H1 (cell line): ENCODE data around the gene GAK. TPM values are rescaled to one million over a fixed set of nuclear protein-coding genes. Genes with fewer than 3 reads are reported as not detected.

ENCODE experiments used
- CTCF ChIA-PET: fragments of 300-600 bp; sonication (Branson Sonifier 250); formaldehyde crosslinking; loops from one replicate; lab custom pipeline; 2021; ENCODE audit not compliant: partially characterized antibody; lab: Charles Lee
- POLR2A ChIA-PET: fragments of 300-600 bp; sonication (Branson Sonifier 250); formaldehyde crosslinking; loops from one replicate; lab custom pipeline; 2021; ENCODE audit warnings: inconsistent platforms; ENCODE audit not compliant: partially characterized antibody; lab: Charles Lee
- DNase-seq, 2 experiments: peaks; one replicate each; pipeline versions ENCODE4 v3.0.0 to v3.0.0-alpha.2; 2010 to 2022; ENCODE audit warnings: low spot score in 2 of 2, low read depth in 1 of 2, mixed read lengths in 1 of 2
- FAIRE-seq: peaks from 2 replicates; lab custom pipeline; 2011; peaks lifted over from hg19 to GRCh38; lab: Jason Lieb, UNC
- H2AFZ ChIP-seq: 2 replicates; pipeline ENCODE4 v1.8.1; 2012; ENCODE audit warnings: low read length, inconsistent platforms
- H2AK5ac ChIP-seq: 2 replicates; pipeline ENCODE4 v1.6.1; 2013; ENCODE audit warnings: low read depth, low read length
- H2BK120ac ChIP-seq: replicated peaks from 2 replicates; pipeline ENCODE3; 2013; ENCODE audit warnings: low read depth, low read length, inconsistent platforms
- H2BK12ac ChIP-seq: 2 replicates; pipeline ENCODE4 v1.6.1; 2013; ENCODE audit warnings: low read depth, low read length
- H2BK15ac ChIP-seq: 2 replicates; pipeline ENCODE4 v1.6.1; 2013; ENCODE audit warnings: low read length
- H2BK20ac ChIP-seq: 2 replicates; pipeline ENCODE4 v1.6.1; 2013; ENCODE audit warnings: low read length
- H2BK5ac ChIP-seq: 2 replicates; pipeline ENCODE4 v1.6.1; 2013; ENCODE audit warnings: low read depth, low read length
- H3K14ac ChIP-seq: 2 replicates; pipeline ENCODE4 v1.6.1; 2013; ENCODE audit warnings: inconsistent platforms; ENCODE audit not compliant: insufficient read length
- H3K18ac ChIP-seq: 2 replicates; pipeline ENCODE4 v1.6.1; 2013; ENCODE audit warnings: low read length; ENCODE audit errors: extremely low read depth
- H3K23ac ChIP-seq: 2 replicates; pipeline ENCODE4 v1.6.1; 2013; ENCODE audit warnings: inconsistent platforms; ENCODE audit not compliant: insufficient read length
- H3K23me2 ChIP-seq: 2 replicates; pipeline ENCODE4 v1.6.1; 2013; ENCODE audit warnings: low read depth, low read length
- H3K27ac ChIP-seq: 2 replicates; pipeline ENCODE4 v1.6.1; 2011; ENCODE audit warnings: low read depth, low read length, inconsistent platforms
- H3K27me3 ChIP-seq, 4 experiments: replicated peaks in 1 of 4; 1 replicate in 1 of 4; 2 replicates in 3 of 4; pipeline versions ENCODE4 v1.6.1 to v1.8.1; 2011 to 2013; ENCODE audit warnings: low read length in 3 of 4, mild to moderate bottlenecking in 3 of 4, inconsistent platforms in 2 of 4, mixed read lengths in 2 of 4, moderate library complexity in 1 of 4; ENCODE audit not compliant: control insufficient read depth in 3 of 4, insufficient read depth in 3 of 4; ENCODE audit errors: extremely low read depth in 1 of 4
- H3K36me3 ChIP-seq, 4 experiments: 2 replicates each; pipeline versions ENCODE4 v1.6.1 to v1.8.1; 2011 to 2013; ENCODE audit warnings: mild to moderate bottlenecking in 4 of 4, low read length in 3 of 4, moderate library complexity in 2 of 4, control low read depth in 1 of 4, inconsistent platforms in 1 of 4; ENCODE audit not compliant: insufficient read depth in 4 of 4, control insufficient read depth in 2 of 4
- H3K4ac ChIP-seq: replicated peaks from 2 replicates; pipeline ENCODE3; 2013; ENCODE audit warnings: low read length, low read depth, mixed read lengths, inconsistent platforms; ENCODE audit not compliant: insufficient read length
- H3K4me1 ChIP-seq, 4 experiments: replicated peaks in 1 of 4; 1 replicate in 1 of 4; 2 replicates in 3 of 4; pipeline versions ENCODE4 v1.6.1 to v1.8.1; 2011 to 2013; ENCODE audit warnings: low read length in 3 of 4, inconsistent platforms in 2 of 4, mixed read lengths in 1 of 4; ENCODE audit not compliant: insufficient read depth in 4 of 4, control insufficient read depth in 3 of 4
- H3K4me2 ChIP-seq, 2 experiments: 2 replicates each; pipeline versions ENCODE4 v1.6.1 to v1.8.1; 2011 to 2013; ENCODE audit warnings: low read depth in 2 of 2, low read length in 2 of 2, control low read depth in 1 of 2, inconsistent platforms in 1 of 2, mild to moderate bottlenecking in 1 of 2; ENCODE audit not compliant: insufficient read depth in 1 of 2
- H3K4me3 ChIP-seq, 4 experiments: fragments of 200-600, 300-600 bp in 1 of 4; sonication (generic), shearing (Covaris generic), sonication (Bioruptor Twin) in 1 of 4; 2 replicates each; pipeline versions ENCODE4 v1.5.1 to v1.8.1; 2011 to 2016; ENCODE audit warnings: low read length in 4 of 4, low read depth in 3 of 4, control low read depth in 2 of 4, inconsistent platforms in 2 of 4, mild to moderate bottlenecking in 2 of 4, mixed read lengths in 1 of 4, moderate library complexity in 1 of 4; ENCODE audit not compliant: insufficient read depth in 2 of 4; ENCODE audit errors: extremely low read depth in 1 of 4
- H3K56ac ChIP-seq: replicated peaks from 2 replicates; pipeline ENCODE3; 2013; ENCODE audit warnings: low read depth, mild to moderate bottlenecking, mixed read lengths, low read length, inconsistent platforms; ENCODE audit not compliant: insufficient read length
- H3K79me1 ChIP-seq: 2 replicates; pipeline ENCODE4 v1.6.1; 2013; ENCODE audit warnings: low read depth, low read length, control low read depth
- H3K79me2 ChIP-seq, 2 experiments: 2 replicates each; pipeline versions ENCODE4 v1.6.1 to v1.8.1; 2012 to 2013; ENCODE audit warnings: low read length in 2 of 2, mild to moderate bottlenecking in 2 of 2, inconsistent platforms in 1 of 2; ENCODE audit not compliant: insufficient read depth in 2 of 2, control insufficient read depth in 1 of 2
- H3K9ac ChIP-seq, 4 experiments: replicated peaks in 1 of 4; 1 replicate in 1 of 4; 2 replicates in 3 of 4; pipeline versions ENCODE4 v1.6.1 to v1.8.1; 2011 to 2013; ENCODE audit warnings: low read depth in 3 of 4, low read length in 3 of 4, control low read depth in 2 of 4, mild to moderate bottlenecking in 2 of 4, moderate library complexity in 2 of 4, inconsistent platforms in 1 of 4; ENCODE audit errors: extremely low read depth in 1 of 4
- H3K9me3 ChIP-seq, 2 experiments: 2 replicates each; pipeline versions ENCODE4 v1.6.1 to v1.8.1; 2012 to 2013; ENCODE audit warnings: mild to moderate bottlenecking in 2 of 2, moderate library complexity in 2 of 2, control low read depth in 1 of 2, inconsistent platforms in 1 of 2, low read depth in 1 of 2, low read length in 1 of 2, mixed read lengths in 1 of 2; ENCODE audit not compliant: insufficient read depth in 2 of 2
- H4K20me1 ChIP-seq, 2 experiments: replicated peaks in 1 of 2; 2 replicates each; pipeline versions ENCODE3 to v1.8.1; 2011 to 2013; ENCODE audit warnings: inconsistent platforms in 2 of 2, low read length in 2 of 2, mild to moderate bottlenecking in 1 of 2; ENCODE audit not compliant: insufficient read depth in 2 of 2, control insufficient read depth in 1 of 2
- H4K5ac ChIP-seq: 2 replicates; pipeline ENCODE4 v1.6.1; 2013; ENCODE audit warnings: low read length, low read depth, mixed read lengths, inconsistent platforms; ENCODE audit not compliant: insufficient read length
- H4K8ac ChIP-seq: 2 replicates; pipeline ENCODE4 v1.8.0; 2013; ENCODE audit warnings: mild to moderate bottlenecking, moderate library complexity, low read length, inconsistent platforms; ENCODE audit not compliant: insufficient read depth; ENCODE audit errors: extremely low read depth
- H4K91ac ChIP-seq: replicated peaks from 2 replicates; pipeline ENCODE3; 2013; ENCODE audit warnings: low read length, mixed read lengths, inconsistent platforms; ENCODE audit not compliant: insufficient read length
- CEBPB ChIP-seq: IDR thresholded peaks from 2 replicates; pipeline ENCODE4 v1.6.1; 2012; ENCODE audit warnings: low read depth, low read length
- CHD1 ChIP-seq: IDR thresholded peaks from 2 replicates; pipeline ENCODE4 v1.6.1; 2012; ENCODE audit warnings: low read depth, low read length, improper control_type of control experiment
- HDAC2 ChIP-seq, 2 experiments: fragments of 300-600 bp in 1 of 2; sonication (generic) in 1 of 2; IDR thresholded peaks; 2 replicates each; pipeline ENCODE4 v1.6.1; 2011 to 2012; ENCODE audit warnings: low read depth in 2 of 2, low read length in 2 of 2, mild to moderate bottlenecking in 2 of 2, moderate library complexity in 2 of 2, borderline replicate concordance in 1 of 2, inconsistent platforms in 1 of 2
- KDM1A ChIP-seq: fragments of 200-600, 300-600 bp; sonication (generic); IDR thresholded peaks from 2 replicates; pipeline ENCODE4 v1.7.1; 2016; ENCODE audit warnings: mild to moderate bottlenecking, low read length, borderline replicate concordance
- PHF8 ChIP-seq: fragments of 200-600 bp; sonication (generic); conservative IDR thresholded peaks from 2 replicates; pipeline ENCODE4 v1.7.1; 2012; ENCODE audit warnings: low read depth, mild to moderate bottlenecking, inconsistent platforms, low read length, moderate library complexity
- POLR2A ChIP-seq, 2 experiments: IDR thresholded peaks; 1 replicate in 1 of 2; 2 replicates in 1 of 2; pipeline ENCODE4 v1.6.1; 2011; ENCODE audit warnings: low read depth in 2 of 2, low read length in 2 of 2, mild to moderate bottlenecking in 2 of 2; ENCODE audit errors: control extremely low read depth in 1 of 2
- SIX5 ChIP-seq: IDR thresholded peaks from 2 replicates; pipeline ENCODE4 v1.6.1; 2011; ENCODE audit warnings: mild to moderate bottlenecking, low read depth, low read length
- SP1 ChIP-seq: IDR thresholded peaks from 2 replicates; pipeline ENCODE4 v1.6.1; 2011; ENCODE audit warnings: low read depth, low read length
- SP4 ChIP-seq: IDR thresholded peaks from 2 replicates; pipeline ENCODE4 v1.6.1; 2012; ENCODE audit warnings: low read length, inconsistent platforms
- TAF7 ChIP-seq: optimal IDR thresholded peaks from 2 replicates; pipeline ENCODE3; 2011; ENCODE audit warnings: low read depth, mild to moderate bottlenecking, inconsistent platforms, low read length, moderate library complexity, borderline replicate concordance
- TBP ChIP-seq: IDR thresholded peaks from 2 replicates; pipeline ENCODE4 v1.6.1; 2011; ENCODE audit warnings: low read depth, low read length, improper control_type of control experiment
- TEAD4 ChIP-seq: IDR thresholded peaks from 2 replicates; pipeline ENCODE4 v1.6.1; 2012; ENCODE audit warnings: low read depth, low read length, inconsistent platforms, mixed read lengths
- USF2 ChIP-seq: IDR thresholded peaks from 2 replicates; pipeline ENCODE4 v1.6.1; 2011; ENCODE audit warnings: low read length, improper control_type of control experiment
- WGBS, 2 experiments: shearing (Covaris generic) in 1 of 2; methylation state at CpG; one replicate each; pipeline versions ENCODE4 v1.1.6 to v1.1.7; 2013 to 2015; ENCODE audit warnings: low lambda C conversion rate in 2 of 2, mixed read lengths in 2 of 2, inconsistent platforms in 1 of 2, low coverage in 1 of 2, missing lambda C conversion rate in 1 of 2; ENCODE audit not compliant: insufficient replicate concordance in 2 of 2, insufficient coverage in 1 of 2, insufficient read length in 1 of 2; ENCODE audit errors: extremely low coverage in 1 of 2, missing lambda C conversion rate in 1 of 2; 5-methylcytosine and 5-hydroxymethylcytosine counted together
- polyA plus RNA-seq, 7 experiments: library from polyadenylated mRNA; depleted of rRNA in 3 of 7; stranded (reverse) in 5 of 7; unstranded in 2 of 7; fragments of >200 nt in 5 of 7; fragments of 200-250 nt in 2 of 7; gene quantifications; 1 replicate in 5 of 7; 2 replicates in 1 of 7; 4 replicates in 1 of 7; pipeline versions ENCODE4 v1.2.1 to v1.2.3, GENCODE V29; 2011 to 2013; ENCODE audit warnings: missing spikeins in 2 of 7, mixed read lengths in 2 of 7
- total RNA-seq: library from RNA; stranded (reverse); fragmentation: NEBNext Ultra II Directional; extraction: Animal tissue kit (Norgen Biotek cat#: 25700); gene quantifications from 2 replicates; pipeline ENCODE4 v1.2.1, GENCODE V29; 2021

The GAK gene
- total and polyA plus RNA-seq, 2 of the 8 experiments (the other 6 are each of a cell fraction or from before 2014, with no cell fraction given) = 31.5 to 70.8 TPM

GRCh38 chr4:930827-931193 is 1.3 kb downstream of the GAK start:
- H3K23ac ChIP-seq = no peak overlapping the region
- peaks cover 19 to 46% of the 10 kb centered on the region in 2 experiments for H3K79me2 ChIP-seq
- peak overlapping the region; percentile 86 to 96 (median 90); a peak in 5 of 8 replicates for H3K4me3 ChIP-seq
- FAIRE-seq = no peak
- H2BK15ac ChIP-seq = no peak overlapping the region
- DNase-seq = no peak
- no peak overlapping the region for H2BK5ac ChIP-seq
- H3K9me3 ChIP-seq = no peaks in the 10 kb centered on the region
- no peak overlapping the region for H2AFZ ChIP-seq
- H3K18ac ChIP-seq = no peak overlapping the region
- TF ChIP-seq USF2 (no peak), KDM1A (no peak), TBP (no peak), CEBPB (no peak), PHF8 (no peak), TAF7 (no peak), HDAC2 (IDR thresholded peaks at IDR 0.05; ENCODE audit: borderline replicate concordance in 1 of 2, low read depth in 2 of 2, low read length in 2 of 2) (no peak), SIX5 (no peak), SP4 (no peak), POLR2A (IDR thresholded peaks at IDR 0.05; ENCODE audit: control extremely low read depth in 1 of 2, low read depth in 2 of 2, low read length in 2 of 2) (no peak), TEAD4 (no peak), CHD1 (no peak), SP1 (no peak)
- no peak overlapping the region; the same call in 1 of the 2 replicates for H4K8ac ChIP-seq
- H3K4me2 ChIP-seq = peak overlapping the region; percentile 61 to 95
- no peak overlapping the region for H2BK20ac ChIP-seq
- no peaks in the 10 kb centered on the region for H3K36me3 ChIP-seq
- no peak overlapping the region for H2BK12ac ChIP-seq
- peaks cover 7 to 13% of the 10 kb centered on the region in 2 experiments for H4K20me1 ChIP-seq
- peak overlapping the region in 2 of 4 experiments; percentile 23 to 77; a peak in 2 of 7 replicates for H3K9ac ChIP-seq
- no peak overlapping the region for H3K14ac ChIP-seq
- no peak overlapping the region for H3K56ac ChIP-seq
- no peak overlapping the region for H3K4ac ChIP-seq
- H3K27me3 ChIP-seq = no peaks in the 10 kb centered on the region
- H2AK5ac ChIP-seq = no peak overlapping the region
- CTCF ChIA-PET = interaction anchor here (1.7 kb wide), 1 partner anchor 56 kb away, joined by 3 read pairs; the partner anchor contains the start of gene IDUA
- H3K79me1 ChIP-seq = peaks cover 18% of the 10 kb centered on the region
- POLR2A ChIA-PET = no interaction called here
- H3K27ac ChIP-seq = no peak overlapping the region
- 82% methylated on average over 7 of the region's 7 CpGs; no CpG with 5 or more reads in 1 of the 2 experiments for WGBS, 2 experiments
- H3K4me1 ChIP-seq = peaks cover 0 to 8% (median 4%) of the 10 kb centered on the region in 4 experiments; a peak in 4 of 7 replicates
- no peak overlapping the region for H4K5ac ChIP-seq
- no peak overlapping the region for H2BK120ac ChIP-seq
- peaks cover 14% of the 10 kb centered on the region; the same call in 1 of the 2 replicates for H3K23me2 ChIP-seq
- H4K91ac ChIP-seq = no peak overlapping the region
